Measurements from ENCODE around the gene FAM131B.
"Not testable (repeated sequence)": the region's sequence is repeated elsewhere in the genome, so short reads cannot be mapped to it uniquely, and the experiment has no call there.

The FAM131B gene

DNA sequence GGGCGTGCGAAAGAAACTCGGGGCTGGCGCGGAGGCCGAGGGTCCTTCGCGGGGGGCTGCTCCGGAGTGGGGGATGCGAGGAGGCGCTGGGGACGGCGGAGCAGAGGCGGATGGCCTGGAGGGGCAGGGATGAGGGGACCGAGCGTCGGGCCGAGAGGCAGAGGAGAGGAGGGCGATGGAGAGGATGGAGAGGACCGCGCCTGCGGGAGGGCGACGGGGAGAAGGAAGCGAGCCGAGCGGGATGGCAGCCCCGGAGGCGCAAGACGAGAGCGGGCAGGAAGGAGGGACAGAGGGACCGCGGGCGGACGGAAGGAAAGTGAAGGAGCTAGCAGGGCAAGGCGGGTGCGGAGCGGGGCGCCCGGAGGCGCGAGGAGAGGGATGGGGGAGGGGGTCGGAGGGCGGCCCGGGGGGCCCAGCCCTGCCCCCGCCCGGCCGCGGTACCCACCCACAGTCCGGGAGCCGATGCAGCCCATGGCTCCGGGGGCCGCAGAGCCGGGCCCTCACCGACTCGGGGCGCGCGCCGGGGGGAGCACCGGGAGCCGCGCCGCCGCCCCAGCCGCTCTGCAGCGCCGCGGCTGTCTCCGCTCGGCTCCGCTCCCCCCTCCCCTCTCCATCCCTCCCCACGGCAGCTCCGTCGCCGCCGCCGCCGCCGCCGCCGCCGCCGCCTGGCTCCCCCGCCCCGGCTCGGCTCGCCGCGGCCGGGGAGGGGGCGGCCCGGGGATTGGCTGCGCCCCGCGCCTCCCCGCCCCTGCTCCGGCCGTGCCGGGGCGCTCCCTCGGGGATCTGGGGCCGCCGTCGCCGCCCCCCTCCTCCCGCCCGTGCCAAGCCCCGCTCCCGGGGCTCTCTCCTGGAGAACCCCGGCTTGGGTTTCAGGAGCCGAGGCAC lies at the start of gene FAM131B:
TSS of gene FAM131B (minus strand) at position 583 of the 885 bp plus-strand sequence. CDS start at position 473, 110 bp downstream.
- no peak for DNase-seq

DNA sequence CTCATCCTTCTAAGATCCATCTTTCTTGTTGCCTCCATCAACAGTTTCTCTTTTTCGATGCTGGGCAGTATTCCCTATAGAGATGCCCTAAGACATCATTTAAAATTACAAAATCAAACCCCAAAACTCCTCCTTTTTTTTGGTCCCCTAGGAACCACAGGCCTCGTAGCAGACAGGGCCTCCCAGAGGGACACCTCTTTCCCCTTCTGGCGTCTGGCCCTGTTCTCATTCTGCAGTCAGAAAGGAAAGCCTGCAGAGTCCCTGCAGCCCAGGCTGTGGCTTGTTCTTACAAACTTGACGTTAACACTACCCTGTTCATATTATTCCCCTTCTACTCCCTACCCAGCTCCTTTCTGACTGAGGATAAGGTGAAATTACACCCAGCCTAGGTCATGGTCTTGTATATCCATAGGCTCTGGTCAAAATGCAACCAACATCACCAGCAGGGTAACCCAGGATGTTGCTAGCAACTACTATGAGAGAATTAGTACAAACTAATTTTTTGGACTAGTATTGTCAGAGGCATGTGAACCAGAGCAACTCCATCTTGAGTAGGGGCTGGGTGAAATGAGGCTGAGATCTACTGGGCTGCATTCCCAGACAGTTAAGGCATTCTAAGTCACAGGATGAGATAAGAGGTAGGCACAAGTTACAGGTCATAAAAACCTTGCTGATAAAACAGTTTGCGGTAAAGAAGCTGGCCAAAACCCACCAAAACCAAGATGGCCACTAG lies 49.6 kb upstream of the FAM131B start:
- no peak for DNase-seq

DNA sequence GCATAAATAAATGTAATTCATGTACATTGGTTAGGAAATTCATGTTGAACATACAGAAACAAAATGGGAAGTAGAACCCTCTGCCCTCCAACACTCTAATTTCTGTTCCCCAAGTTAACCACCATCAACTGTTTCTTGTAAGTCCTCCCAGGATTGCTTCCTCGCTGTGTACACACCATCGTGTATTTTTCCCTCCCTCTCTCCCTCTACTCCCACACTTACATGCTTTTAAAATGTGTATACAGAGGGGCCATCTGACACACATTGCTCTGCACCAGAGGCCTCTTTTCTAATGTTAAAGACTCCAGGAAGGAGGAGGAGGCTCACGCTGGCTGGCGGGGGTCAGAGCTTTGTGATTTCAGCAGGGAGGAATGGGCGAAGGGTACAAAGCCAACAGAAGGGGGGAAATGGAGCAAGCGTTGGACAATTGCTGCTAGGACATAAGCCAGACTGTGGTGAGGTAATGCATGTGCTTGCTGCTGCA lies 48.0 kb upstream of the FAM131B start:
- DNase-seq, result peak; percentile 52

DNA sequence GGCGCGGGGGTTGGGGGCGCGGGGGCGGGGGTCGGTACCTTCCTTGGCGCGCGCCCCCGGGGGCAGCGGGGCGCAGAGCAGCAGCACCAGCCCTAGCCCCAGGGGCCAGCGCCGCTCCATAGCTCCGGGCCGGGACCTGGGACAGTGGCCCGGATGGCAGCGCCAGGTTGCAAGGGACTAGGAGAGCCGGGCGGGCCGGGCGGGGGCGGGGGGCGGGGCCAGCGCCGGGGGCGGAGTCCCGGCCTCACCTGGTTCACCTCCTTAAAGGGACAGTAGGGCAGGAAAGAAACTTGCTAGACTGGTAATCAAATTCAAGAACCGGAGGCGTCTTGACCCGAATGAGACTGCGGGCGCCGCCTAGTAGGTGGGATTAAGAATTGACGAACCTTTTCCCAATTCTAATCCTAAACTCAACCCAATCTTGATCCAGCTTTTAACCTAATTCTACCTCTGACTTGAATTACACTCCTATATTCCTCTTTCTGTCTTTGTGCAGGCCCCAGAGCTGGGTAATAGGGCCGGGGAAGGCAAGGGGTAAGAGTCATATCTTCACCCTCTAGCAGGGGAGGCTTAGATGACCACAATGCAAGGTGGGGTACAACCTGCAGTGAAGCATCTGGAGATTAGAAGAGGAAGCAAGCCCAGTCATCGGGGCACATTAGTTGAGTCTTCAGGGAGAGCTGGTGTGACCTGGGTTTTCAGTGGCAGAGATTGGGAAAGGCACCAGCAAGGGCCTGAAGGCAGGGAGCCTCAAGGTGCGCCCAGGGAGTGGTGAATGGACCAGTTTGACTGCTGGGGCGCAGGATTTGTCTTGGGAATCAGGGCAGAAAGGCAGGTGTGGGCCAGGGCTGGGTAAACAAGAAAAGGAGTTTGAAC lies 46.4 kb upstream of the FAM131B start, which contains the start of gene EPHA1:
TSS of gene EPHA1 (minus strand) at position 171 of the 876 bp plus-strand sequence. CDS start at position 120, 51 bp downstream.
- DNase-seq, result peak; percentile 50

DNA sequence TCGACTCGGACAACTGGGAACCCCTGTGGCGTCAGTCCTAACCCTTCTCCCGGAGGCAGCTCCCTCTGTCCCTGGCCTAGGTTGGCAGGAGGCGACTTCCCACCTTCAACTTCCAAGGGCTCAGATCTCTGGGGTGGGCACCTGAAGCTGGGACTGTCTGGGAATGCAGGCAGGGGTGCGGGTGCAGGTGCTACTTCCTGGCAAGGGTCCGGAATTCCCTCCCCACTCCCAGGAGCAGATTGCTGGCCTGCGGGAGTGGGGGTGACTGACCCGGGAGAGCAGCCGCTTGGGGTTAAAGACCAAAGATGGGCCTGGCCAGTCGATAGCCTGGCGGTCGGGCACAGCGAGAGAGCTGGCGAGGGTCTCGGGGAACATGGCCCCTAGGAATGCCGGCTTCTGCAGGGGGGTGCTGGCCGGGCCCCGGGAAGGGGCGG lies 45.8 kb upstream of the FAM131B start:
- DNase-seq, result no peak

DNA sequence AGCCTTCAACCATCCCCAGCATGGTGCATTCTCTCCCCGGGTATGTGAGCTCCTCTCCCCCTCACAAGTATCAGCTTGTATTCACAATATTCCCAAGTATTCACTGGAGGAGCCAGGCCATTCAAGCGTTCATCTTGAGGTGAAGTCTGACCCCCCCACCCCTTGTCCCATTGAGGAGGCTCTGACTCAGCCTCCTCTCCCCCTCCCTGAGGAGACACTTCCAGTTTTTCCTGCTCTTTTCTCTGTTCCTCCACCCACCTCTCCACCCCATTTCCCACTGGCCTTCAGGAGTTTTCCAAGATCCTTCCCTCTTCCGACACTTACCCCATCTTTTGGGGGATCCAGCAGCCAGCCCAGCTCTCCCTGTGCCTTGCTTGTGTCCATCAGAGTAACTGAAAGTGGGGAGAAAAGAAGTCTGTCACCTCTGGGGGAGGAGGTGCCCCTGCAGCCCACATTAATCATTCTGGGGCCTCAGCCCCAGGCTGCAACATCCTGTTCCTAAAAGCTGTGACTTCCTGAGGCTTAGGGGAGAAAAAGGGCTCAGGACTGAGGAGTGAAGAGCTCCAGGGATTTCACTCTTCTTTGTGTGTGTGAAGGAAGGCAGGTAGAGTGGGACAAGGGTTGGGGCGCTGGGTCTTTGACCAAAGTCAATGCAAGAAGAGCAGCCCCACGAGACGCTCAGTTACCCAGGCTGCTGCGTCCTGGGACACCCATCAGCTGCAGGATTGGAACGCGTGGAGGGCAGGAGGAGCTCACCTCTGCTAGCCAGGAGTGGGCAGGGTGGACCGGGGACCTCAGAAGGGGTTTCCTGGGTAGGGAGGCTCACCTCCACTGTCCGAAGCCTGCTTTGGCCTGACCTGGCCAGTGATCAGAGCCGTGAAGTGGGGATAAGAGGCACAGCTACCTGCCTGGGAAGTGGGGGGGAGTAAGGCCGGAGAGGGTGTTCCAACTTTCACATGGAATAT lies 45.1 kb upstream of the FAM131B start:
- no peak for DNase-seq

DNA sequence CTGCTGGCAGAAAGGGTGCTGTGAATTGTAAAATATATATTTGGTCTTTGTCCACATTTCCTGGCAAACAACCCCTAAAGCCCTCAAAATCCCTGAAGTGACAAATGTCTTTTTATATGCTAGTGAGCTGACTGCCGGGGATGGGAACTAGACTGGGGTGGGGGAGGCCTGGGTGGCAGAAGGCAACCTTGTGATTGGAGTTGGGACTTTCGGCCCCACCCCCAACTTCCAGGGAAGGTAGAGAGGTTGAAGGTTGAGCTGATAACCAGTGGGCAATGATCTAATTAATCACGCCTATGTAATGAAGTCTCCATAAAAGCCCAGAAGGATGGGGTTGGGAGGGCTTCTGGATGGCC lies 43.5 kb upstream of the FAM131B start:
- DNase-seq, result no peak

DNA sequence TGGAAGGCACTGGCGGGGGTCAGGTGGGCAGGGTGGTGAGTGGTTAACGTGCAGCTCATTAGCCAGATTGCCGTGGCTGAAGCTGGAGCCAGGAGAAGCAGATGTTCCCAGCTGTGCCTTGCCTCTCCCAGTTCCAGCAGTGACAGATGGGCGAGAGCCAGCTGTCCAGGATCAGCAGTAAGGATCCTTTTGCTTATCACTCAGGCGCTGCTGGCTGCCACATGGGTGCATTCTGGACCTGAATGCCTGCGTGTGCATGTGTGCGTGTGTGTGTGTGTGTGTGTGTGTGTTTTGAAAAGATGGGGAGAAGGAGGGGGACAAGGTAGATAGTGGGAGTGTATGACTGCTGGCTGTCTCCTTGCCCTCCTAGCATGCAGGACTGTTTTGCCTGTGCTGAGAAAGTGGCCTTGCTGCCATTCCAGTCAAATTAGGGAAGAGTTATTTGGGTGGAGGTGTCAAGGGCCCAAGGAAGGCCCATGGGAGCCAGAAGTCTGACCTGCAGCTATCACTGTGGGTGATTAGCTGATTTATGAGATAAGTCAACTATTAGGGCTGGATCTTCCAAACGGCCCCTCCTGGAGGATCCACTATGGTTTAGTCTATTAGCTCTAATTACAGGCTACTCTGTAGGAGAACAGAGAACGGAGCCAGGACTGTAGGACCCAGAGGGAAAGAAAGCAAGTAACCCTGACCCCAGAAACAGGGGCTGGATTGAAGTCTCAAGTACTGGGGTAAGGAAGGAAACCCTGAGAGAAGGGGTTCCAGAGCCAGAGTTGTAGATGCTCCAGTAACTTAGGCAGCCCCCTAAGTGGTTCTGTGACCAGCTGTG lies 42.9 kb upstream of the FAM131B start:
- no peak for DNase-seq

DNA sequence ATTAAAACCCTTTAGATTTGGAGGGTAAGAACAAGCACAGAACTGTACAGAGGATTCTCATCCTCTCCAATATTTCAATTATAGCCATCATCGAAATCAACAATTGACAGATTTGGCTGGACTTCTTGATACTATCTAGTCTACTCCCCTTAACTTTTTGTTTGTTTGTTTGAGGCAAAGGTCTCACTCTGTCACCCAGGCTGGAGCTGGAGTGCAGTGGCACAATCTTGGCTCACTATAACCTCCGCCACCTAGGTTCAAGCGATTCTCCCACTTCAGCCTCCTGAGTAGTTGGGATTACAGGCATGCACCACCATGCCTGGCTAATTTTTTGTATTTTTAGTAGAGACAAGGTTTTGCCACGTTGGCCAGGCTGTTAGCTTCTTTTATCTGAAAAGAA lies 39.7 kb upstream of the FAM131B start:
- DNase-seq, result not testable (repeated sequence)

DNA sequence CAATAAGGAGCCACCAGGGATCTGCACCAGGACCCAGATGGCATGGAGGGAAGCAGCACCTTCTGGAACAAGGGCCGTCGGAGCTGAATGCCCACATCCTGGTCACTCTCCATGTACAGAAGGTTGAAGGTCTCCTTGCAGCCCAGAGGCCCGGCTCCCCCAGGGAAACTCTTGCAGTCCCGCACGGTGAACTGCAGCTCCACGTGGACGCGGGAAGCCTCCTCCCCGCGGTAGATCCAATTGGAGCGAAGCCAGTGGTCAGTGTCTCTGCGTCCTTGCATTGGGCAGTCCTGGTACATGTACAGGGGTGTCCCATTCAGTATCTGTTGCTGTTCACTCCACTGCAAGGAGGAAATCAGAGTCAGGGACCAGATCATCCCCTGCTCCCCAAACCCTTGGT lies 38.8 kb upstream of the FAM131B start:
- DNase-seq, result no peak

DNA sequence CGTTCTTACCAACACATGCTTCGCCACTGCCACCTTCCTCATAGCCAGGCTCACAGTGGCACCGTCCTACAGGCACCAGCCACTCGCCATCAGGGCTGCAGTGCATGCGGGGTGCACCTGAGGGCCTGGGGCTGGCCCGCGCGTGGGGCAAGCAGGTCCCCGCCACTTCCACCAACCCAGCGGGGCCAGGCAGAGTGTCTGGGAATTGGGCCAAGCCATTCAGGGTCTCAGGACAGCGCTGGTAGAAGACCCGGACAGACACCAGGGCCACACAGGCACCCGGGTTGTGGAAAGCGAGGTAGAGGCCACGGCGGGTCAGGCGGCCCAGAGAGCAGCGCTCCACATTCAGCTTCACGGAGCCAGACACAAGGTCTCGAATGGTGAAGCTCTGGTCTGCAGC lies 37.1 kb upstream of the FAM131B start:
- no peak for DNase-seq

DNA sequence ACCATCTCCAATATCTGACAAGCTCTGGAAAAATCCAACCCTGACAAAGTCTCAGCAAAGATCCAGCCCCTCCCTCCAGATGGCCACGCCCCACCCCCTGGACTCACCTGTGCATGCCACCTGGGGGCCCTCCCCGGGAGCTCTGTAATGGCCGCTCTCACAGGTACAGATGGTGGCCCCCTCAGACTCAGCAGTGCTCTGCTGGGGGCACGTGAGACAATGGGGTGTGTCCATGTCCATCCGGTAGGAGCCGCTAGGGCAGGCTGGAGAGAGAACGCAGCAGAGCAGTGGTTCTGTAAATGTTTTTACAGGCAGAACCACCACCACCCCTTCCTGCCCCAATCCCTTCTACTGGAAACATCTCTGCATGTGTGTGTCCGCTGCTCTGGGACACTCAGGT lies 36.6 kb upstream of the FAM131B start:
- no peak for DNase-seq

DNA sequence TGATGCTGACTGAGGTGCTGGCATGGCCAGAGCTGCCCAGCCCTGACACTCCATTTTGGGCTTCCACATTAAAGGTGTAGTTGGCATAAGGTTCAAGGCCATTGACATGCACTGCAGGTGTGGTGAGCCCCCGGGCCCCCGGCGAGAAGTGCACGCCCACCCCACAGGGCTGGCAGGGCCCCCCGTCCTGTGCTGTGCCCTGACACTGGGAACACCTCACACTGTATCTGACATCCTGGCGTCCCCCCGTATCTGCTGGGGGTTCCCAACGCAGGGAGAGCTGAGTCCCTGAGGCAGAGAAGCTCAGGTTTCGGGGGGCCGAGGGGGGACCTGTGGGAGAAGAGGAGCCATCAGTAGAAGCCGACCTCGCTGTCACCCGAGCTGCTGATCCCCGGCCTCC lies 36.1 kb upstream of the FAM131B start:
- DNase-seq, result no peak

DNA sequence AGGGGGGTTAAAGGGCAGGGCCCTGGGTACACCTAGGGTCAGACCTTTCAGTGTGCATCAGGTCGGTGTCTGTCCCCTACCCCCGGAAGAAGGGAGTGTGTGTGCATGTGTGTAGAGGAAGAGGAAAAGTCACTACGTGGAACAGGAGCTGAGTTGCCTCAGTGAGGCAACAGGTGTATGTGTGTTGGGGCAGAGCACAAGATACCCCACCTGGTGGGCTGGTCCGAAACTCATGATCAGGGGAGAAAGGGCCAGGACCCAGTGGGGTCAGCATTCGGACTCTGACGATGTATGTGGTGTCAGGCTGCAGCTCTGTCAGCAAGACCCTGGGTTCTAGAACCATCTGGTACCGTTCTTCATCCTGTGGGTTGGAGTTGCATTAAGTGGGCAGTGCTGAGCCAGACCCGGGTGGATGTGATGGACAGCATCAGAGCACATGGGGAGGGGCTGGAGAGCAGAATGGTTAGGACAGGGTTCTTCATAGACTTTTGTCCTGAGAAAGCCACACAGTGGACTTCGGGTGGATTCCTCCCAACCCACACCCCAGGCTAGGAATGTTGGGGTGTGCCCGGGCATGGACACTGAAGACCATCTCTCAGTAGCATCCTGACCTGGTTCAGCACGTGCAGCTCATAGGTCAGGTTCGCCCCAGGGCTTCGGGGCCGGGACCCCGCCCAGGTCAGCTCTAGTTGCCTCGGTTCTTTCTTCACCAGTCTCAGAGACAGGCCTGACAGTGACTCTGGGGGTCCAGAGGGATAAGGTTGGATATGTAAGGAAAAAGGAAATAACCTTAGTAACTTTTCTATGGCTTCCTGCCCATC lies 35.4 kb upstream of the FAM131B start:
- no peak for DNase-seq

DNA sequence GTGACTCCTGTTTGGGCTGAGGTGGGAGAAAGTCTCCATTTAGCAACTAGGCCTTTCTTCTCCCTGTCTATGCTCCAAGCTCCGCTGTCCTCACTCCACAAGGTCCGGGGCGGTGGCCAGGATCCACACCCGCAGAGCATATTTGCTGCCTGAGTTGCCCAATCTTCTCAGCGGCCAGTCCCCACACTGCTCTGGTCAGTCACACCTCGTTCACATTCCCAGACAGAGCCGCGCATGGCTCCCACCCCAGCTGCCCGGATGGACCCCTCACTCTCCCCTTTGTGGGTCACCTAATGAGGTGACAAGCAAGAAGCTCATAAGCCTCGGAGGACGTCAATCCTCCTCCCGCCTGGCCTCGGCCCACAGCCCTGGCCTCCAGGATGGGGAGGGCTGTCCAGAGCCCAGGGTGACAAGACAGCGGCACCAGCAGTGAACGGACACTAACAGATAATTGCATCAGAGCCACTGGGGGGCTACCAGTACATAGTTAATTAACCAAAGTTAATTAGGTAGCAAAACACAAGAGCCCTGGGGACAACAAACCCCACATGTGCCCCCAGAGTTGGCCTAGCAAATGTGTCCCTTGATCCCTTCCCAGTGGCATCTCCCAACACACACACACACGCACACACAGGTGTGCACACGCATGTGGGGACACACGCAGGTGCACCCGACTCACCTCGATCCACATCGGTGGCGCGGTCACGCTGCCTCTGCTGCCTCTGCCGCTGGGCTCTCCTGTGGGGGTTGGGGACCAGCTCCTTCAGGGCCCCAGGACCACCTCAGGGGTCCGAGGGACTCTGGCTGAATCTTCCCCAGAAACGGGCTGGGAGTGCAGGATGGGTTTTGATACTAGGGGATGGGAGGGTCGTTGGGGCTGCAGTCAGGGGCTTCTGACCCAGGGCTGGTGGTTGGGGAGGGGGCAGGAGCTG lies 34.4 kb upstream of the FAM131B start:
- no peak for DNase-seq

DNA sequence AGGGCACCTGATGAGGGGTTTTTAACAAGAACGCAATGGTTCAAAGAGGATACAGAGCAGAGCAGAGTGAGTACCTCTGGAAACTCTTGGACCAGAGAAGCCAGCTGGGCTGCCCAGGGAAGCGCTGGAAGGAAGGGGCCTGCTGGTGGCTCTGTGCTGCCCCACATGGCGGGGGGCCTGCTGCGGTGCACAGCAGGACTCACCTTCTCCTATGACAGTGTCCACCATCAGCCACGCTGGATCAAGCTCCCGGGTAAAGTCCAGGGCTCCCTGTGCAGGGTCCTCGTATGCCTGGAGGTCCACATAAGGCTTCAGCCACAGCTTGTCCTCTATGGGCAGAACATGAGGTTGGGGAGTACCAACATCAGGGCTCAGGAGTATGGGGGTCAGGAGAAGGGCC lies 33.7 kb upstream of the FAM131B start:
- DNase-seq, result no peak

DNA sequence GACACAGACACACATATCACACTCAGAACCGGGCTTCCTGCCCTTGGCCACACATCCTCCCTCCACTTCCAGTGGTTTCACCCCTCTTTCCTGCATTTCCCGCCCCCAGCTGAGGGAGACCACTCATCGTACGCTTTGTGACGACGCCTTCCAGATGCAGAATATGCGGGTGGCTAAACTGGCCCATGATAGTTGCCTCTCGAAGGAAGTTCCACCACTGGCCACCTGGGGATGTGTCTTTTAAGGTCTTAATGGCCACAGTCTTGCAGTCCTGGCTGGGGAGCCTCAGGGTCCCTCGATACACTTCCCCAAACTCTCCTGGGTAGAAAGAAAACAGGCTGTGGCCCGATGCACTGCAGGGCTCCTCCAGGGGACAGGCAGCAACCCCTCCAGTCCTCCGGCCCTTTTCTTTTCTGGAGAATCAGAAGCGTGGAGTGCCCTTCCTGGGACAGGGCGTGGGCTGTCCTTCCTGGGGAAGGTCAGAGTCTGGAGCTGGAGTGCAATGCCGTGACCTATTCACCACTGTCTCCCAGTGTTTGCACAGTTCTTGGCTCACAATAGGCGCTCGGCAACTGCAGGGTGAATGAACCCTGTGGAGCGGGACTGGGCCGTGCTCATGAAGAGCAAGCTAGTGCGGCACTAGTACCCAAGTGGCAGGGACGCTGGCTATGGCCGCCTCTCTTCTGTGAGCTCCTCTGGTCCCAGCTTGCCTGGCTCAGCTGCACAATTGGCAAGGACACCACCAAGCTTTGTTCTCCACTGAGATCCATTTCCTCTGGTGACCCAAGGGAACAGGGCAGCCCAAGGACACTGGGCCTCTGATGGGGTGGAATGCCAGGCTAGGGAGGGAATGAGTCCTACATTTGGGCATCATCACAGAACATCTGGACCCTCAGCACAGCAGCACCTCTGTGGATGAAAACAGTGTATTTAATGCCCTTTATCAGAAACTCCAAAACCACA lies 33.0 kb upstream of the FAM131B start:
- DNase-seq, result peak; percentile 78
